SK-MEL-5 (cell line): ENCODE data around the gene WRAP53. TPM values are rescaled to one million over a fixed set of nuclear protein-coding genes. Genes with fewer than 3 reads are reported as not detected.

Experiments used
- total RNA-seq: library from RNA; depleted of rRNA; stranded (reverse); fragments of >200 nt; shearing (Covaris generic); gene quantifications from 2 replicates; pipeline ENCODE4 v1.2.3, GENCODE V29; 2014; rRNA removed

WRAP53 gene
- total RNA-seq, 1 experiment from 2014 or later, result 13.4 TPM

Other genes starting within 250 kb of the WRAP53 start
- 0.45 and 0.61 TPM in 2 replicates for gene FGF11, start 249.0 kb upstream of the WRAP53 start, total RNA-seq
- gene CHRNB1, start 243.4 kb upstream of the WRAP53 start, total RNA-seq, result 3.3 and 4.5 TPM in 2 replicates
- 14.3 and 14.6 TPM in 2 replicates for gene ZBTB4, start 208.8 kb upstream of the WRAP53 start, total RNA-seq
- not detected in 2 replicates for gene SLC35G6, start 207.0 kb upstream of the WRAP53 start, total RNA-seq
- gene POLR2A, start 204.1 kb upstream of the WRAP53 start, total RNA-seq, result 20.6 and 24.0 TPM in 2 replicates
- 0.88 and 1.2 TPM in 2 replicates for gene TNFSF12, start 139.4 kb upstream of the WRAP53 start, total RNA-seq
- gene TNFSF13, start 129.7 kb upstream of the WRAP53 start, total RNA-seq, result 0.11 TPM in 1 of 2 replicates, not detected in the other
- gene SENP3, start 126.6 kb upstream of the WRAP53 start, total RNA-seq, result 103 and 113 TPM in 2 replicates
- 69.3 and 74.5 TPM in 2 replicates for gene CD68, start 108.8 kb upstream of the WRAP53 start, total RNA-seq
- 151 and 154 TPM in 2 replicates for gene MPDU1, start 104.6 kb upstream of the WRAP53 start, total RNA-seq
- gene SOX15, start 98.4 kb upstream of the WRAP53 start, total RNA-seq, result not detected in 2 replicates
- gene FXR2, start 73.6 kb upstream of the WRAP53 start, total RNA-seq, result 56.6 and 61.7 TPM in 2 replicates
- 49.6 and 56.3 TPM in 2 replicates for gene SAT2, start 60.7 kb upstream of the WRAP53 start, total RNA-seq
- gene SHBG, start 58.3 kb upstream of the WRAP53 start, total RNA-seq, result 0.82 and 1.6 TPM in 2 replicates
- 0.27 and 0.85 TPM in 2 replicates for gene ATP1B2, start 37.6 kb upstream of the WRAP53 start, total RNA-seq
- 14.1 and 15.4 TPM in 2 replicates for gene TP53, start 987 bp upstream of the WRAP53 start, total RNA-seq
- gene EFNB3, start 16.7 kb downstream of the WRAP53 start, total RNA-seq, result 2.8 and 3.7 TPM in 2 replicates
- gene DNAH2, start 29.3 kb downstream of the WRAP53 start, total RNA-seq, result 0.03 TPM in 1 of 2 replicates, not detected in the other
- 1.6 and 2.4 TPM in 2 replicates for gene KDM6B, start 145.7 kb downstream of the WRAP53 start, total RNA-seq
- 0.18 and 0.80 TPM in 2 replicates for gene TMEM88, start 166.6 kb downstream of the WRAP53 start, total RNA-seq
- gene NAA38, start 169.1 kb downstream of the WRAP53 start, total RNA-seq, result 74.5 and 83.3 TPM in 2 replicates
- gene CYB5D1, start 169.5 kb downstream of the WRAP53 start, total RNA-seq, result 7.2 and 7.5 TPM in 2 replicates
- 68.4 and 74.0 TPM in 2 replicates for gene CHD3, start 200.3 kb downstream of the WRAP53 start, total RNA-seq
- gene RNF227, start 227.8 kb downstream of the WRAP53 start, total RNA-seq, result 4.3 and 5.7 TPM in 2 replicates
- 0.21 and 0.37 TPM in 2 replicates for gene KCNAB3, start 241.4 kb downstream of the WRAP53 start, total RNA-seq
- 22.1 and 27.3 TPM in 2 replicates for gene TRAPPC1, start 243.5 kb downstream of the WRAP53 start, total RNA-seq
- gene CNTROB, start 243.7 kb downstream of the WRAP53 start, total RNA-seq, result 11.9 and 17.3 TPM in 2 replicates